IMR-90 (cell line): Measurements from ENCODE around the gene TBCA.
"Not testable (repeated sequence)": the region's sequence is repeated elsewhere in the genome, so short reads cannot be mapped to it uniquely, and the experiment has no call there.

ENCODE experiments used
- BHLHE40 ChIP-seq: fragments of 150-350 bp; IDR thresholded peaks from 2 replicates; pipeline ENCODE4 v1.6.1; 2016; ENCODE audit warnings: mild to moderate bottlenecking, low read depth, low read length
- CEBPB ChIP-seq: IDR thresholded peaks from 2 replicates; pipeline ENCODE4 v1.6.1; 2012; ENCODE audit warnings: low read depth, low read length, improper control_type of control experiment
- CHD1 ChIP-seq: IDR thresholded peaks from 2 replicates; pipeline ENCODE4 v1.6.1; 2012; ENCODE audit warnings: low read depth, low read length, improper control_type of control experiment
- CTCF ChIP-seq: conservative IDR thresholded peaks from 2 replicates; pipeline ENCODE4 v1.5.1; 2012; ENCODE audit warnings: mild to moderate bottlenecking, low read depth, low read length, improper control_type of control experiment
- MXI1 ChIP-seq: IDR thresholded peaks from 2 replicates; pipeline ENCODE4 v1.6.1; 2012; ENCODE audit warnings: low read depth, mild to moderate bottlenecking, low read length, moderate library complexity, borderline replicate concordance
- POLR2A ChIP-seq: IDR thresholded peaks from 2 replicates; pipeline ENCODE4 v1.6.1; 2012; ENCODE audit warnings: mild to moderate bottlenecking, low read depth, low read length
- RAD21 ChIP-seq: IDR thresholded peaks from 2 replicates; pipeline ENCODE4 v1.6.1; 2012; ENCODE audit warnings: low read length, improper control_type of control experiment
- RCOR1 ChIP-seq: IDR thresholded peaks from 2 replicates; pipeline ENCODE4 v1.6.1; 2012; ENCODE audit warnings: mild to moderate bottlenecking, low read length, improper control_type of control experiment; ENCODE audit not compliant: insufficient replicate concordance
- RFX5 ChIP-seq: IDR thresholded peaks from 2 replicates; pipeline ENCODE4 v1.8.0; 2012; ENCODE audit warnings: low read depth, mild to moderate bottlenecking, low read length, moderate library complexity
- SMC3 ChIP-seq: fragments of 150-350 bp; IDR thresholded peaks from 2 replicates; pipeline ENCODE4 v1.6.1; 2016; ENCODE audit warnings: low read depth, mild to moderate bottlenecking, antibody characterized with exemption, low read length, moderate library complexity

GRCh38 chr5:77699569-77699968 lies 76.6 kb downstream of the TBCA start:
- not testable (repeated sequence) for TF ChIP-seq CTCF, RFX5, CHD1, MXI1, RAD21, POLR2A, CEBPB, SMC3, RCOR1, BHLHE40
